Measurements from ENCODE around the gene DPYSL5. TPM values are rescaled to one million over a fixed set of nuclear protein-coding genes. Genes with fewer than 3 reads are reported as not detected.

DPYSL5 gene
- total and polyA plus RNA-seq, 2 experiments from 2014 or later: 0.21 to 0.63 TPM

DNA sequence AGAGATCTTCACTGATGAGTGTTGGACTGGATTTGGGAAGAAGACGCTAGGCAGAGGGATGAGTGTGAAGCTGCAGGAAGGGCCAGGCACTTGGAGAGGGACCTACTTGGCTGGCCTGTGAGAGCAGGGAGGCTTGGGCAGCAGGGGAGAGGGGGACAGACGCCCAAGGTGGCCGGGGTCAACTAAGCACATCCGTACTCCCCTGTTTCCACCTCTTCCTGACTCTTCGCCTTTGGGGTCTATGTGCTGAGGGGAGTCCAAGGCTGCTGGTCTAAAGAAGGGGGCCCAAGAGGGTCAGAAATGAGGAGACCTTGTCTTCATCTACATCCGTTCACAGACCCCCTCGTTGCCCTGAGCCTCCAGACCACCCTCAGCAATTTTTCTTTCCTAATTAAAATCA lies 16.7 kb downstream of the DPYSL5 start:
- Histone ChIP-seq H4K20me1 (ENCODE audit: insufficient read depth, poor library complexity, severe bottlenecking) (no peaks in the 10 kb centered on the region), H3K9me3 (ENCODE audit: low read depth) (no peaks in the 10 kb centered on the region), H3K4me1 (ENCODE audit: insufficient read depth) (no peaks in the 10 kb centered on the region), H3K4me3 (no peak overlapping the region), H3K4me2 (no peak overlapping the region), H2AFZ (no peak overlapping the region), H3K27me3 (peaks cover 17% of the 10 kb centered on the region), H3K27ac (no peak overlapping the region), H3K9me2 (replicated peaks; ENCODE audit: insufficient read depth) (no peaks in the 10 kb centered on the region), H3K79me2 (no peaks in the 10 kb centered on the region), H3K36me3 (replicated peaks; ENCODE audit: insufficient read depth, low read depth) (no peaks in the 10 kb centered on the region)
- TF ChIP-seq EZH2phosphoT487 (IDR thresholded peaks at IDR 0.05; ENCODE audit: low read depth, severe bottlenecking, unreplicated experiment): no peak
- TF ChIP-seq, protein P1, sequence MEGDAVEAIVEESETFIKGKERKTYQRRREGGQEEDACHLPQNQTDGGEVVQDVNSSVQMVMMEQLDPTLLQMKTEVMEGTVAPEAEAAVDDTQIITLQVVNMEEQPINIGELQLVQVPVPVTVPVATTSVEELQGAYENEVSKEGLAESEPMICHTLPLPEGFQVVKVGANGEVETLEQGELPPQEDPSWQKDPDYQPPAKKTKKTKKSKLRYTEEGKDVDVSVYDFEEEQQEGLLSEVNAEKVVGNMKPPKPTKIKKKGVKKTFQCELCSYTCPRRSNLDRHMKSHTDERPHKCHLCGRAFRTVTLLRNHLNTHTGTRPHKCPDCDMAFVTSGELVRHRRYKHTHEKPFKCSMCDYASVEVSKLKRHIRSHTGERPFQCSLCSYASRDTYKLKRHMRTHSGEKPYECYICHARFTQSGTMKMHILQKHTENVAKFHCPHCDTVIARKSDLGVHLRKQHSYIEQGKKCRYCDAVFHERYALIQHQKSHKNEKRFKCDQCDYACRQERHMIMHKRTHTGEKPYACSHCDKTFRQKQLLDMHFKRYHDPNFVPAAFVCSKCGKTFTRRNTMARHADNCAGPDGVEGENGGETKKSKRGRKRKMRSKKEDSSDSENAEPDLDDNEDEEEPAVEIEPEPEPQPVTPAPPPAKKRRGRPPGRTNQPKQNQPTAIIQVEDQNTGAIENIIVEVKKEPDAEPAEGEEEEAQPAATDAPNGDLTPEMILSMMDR (IDR thresholded peaks at IDR 0.05; ENCODE audit: poor library complexity): no peak
- TF ChIP-seq EZH2 (IDR thresholded peaks at IDR 0.05; ENCODE audit: borderline replicate concordance): no peak
- no peak for DNase-seq (ENCODE audit: low spot score)
- 93% methylated on average over 7 of the region's 7 CpGs for WGBS (ENCODE audit: low lambda C conversion rate, missing lambda C conversion rate)

DNA sequence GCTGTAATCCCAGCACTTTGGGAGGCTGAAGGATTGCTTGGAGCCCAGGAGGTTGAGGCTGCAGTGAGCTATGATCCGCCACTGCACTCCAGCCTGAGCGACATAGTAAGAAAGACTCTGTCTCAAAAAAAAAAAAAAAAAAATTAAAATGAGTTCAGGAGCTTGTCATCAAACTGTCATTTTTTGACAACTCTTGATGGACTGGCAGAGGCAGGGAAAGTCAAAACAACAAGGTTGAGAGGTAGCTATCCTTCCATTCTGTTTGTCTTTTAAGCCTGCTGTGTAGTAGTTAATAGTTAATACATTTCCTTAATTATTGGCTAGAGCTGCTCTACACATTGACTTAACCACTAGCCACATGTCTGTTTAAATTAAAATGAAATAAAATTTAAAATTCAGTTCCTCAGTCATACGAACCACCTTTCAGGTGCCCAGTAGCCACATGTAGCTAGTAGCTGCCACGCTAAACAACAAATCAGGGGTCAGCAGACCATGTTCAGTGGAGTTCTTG lies 22.7 kb downstream of the DPYSL5 start:
- no peaks in the 10 kb centered on the region for H3K9me2 ChIP-seq (replicated peaks; ENCODE audit: insufficient read depth)
- 92% methylated on average over 4 of the region's 4 CpGs for WGBS (ENCODE audit: low lambda C conversion rate, missing lambda C conversion rate)
- peaks cover 4% of the 10 kb centered on the region for H3K27me3 ChIP-seq
- H3K36me3 ChIP-seq (replicated peaks; ENCODE audit: insufficient read depth, low read depth): no peaks in the 10 kb centered on the region
- H3K79me2 ChIP-seq: no peaks in the 10 kb centered on the region
- H3K4me2 ChIP-seq: no peak overlapping the region
- no peaks in the 10 kb centered on the region for H4K20me1 ChIP-seq (ENCODE audit: insufficient read depth, poor library complexity, severe bottlenecking)
- no peak overlapping the region for H3K4me3 ChIP-seq
- TF ChIP-seq EZH2phosphoT487 (IDR thresholded peaks at IDR 0.05; ENCODE audit: low read depth, severe bottlenecking, unreplicated experiment) (no peak), EZH2 (IDR thresholded peaks at IDR 0.05; ENCODE audit: borderline replicate concordance) (no peak)
- TF ChIP-seq, protein P1 (IDR thresholded peaks at IDR 0.05; ENCODE audit: poor library complexity): no peak
- H3K27ac ChIP-seq: no peak overlapping the region
- H3K9me3 ChIP-seq (ENCODE audit: low read depth): no peaks in the 10 kb centered on the region
- H3K4me1 ChIP-seq (ENCODE audit: insufficient read depth): no peaks in the 10 kb centered on the region
- H2AFZ ChIP-seq: no peak overlapping the region
- DNase-seq (ENCODE audit: low spot score): no peak

DNA sequence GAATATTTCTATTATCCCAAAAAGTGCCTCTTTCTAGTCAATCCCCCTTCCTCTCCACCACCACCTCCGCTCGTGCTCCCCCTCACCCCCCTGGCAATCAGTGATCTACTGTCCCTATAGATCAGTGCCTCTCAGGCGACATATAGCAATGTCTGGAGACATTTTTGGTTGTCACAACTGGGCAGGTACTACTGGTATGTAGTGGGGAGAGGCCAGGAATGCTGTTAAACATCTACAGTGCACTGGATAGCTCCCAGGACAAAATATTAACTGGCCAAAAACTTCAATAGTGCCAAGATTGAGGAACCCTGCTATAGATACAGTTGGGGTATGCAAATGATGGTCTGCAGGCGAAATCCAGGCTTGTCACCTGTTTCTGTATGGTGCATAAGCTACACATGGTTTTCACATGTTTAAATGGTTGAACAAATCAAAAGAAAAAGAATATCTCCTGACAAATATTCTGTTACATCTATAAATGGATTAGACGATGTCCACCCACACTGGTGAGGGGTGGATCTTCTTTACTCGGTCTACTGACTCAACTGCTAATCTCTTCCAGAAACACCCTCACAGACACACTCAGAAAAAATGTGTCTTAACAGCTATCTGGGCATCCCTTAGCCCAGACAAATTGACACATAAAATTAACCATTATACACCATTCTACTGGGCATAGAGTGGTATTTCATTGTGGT lies 25.5 kb downstream of the DPYSL5 start:
- 74% methylated on average over 6 of the region's 6 CpGs for WGBS (ENCODE audit: low lambda C conversion rate, missing lambda C conversion rate)

More for the DNA sequence above, 25.5 kb downstream of the DPYSL5 start:
- H4K20me1 ChIP-seq (ENCODE audit: insufficient read depth, poor library complexity, severe bottlenecking): no peaks in the 10 kb centered on the region
- no peak overlapping the region for H3K4me2 ChIP-seq
- H3K9me2 ChIP-seq (replicated peaks; ENCODE audit: insufficient read depth): no peaks in the 10 kb centered on the region
- TF ChIP-seq, protein P1 (IDR thresholded peaks at IDR 0.05; ENCODE audit: poor library complexity): no peak
- TF ChIP-seq EZH2phosphoT487 (IDR thresholded peaks at IDR 0.05; ENCODE audit: low read depth, severe bottlenecking, unreplicated experiment) (no peak), EZH2 (IDR thresholded peaks at IDR 0.05; ENCODE audit: borderline replicate concordance) (no peak)
- H3K4me3 ChIP-seq: no peak overlapping the region
- H3K4me1 ChIP-seq (ENCODE audit: insufficient read depth): no peaks in the 10 kb centered on the region
- no peak overlapping the region for H2AFZ ChIP-seq
- H3K79me2 ChIP-seq: no peaks in the 10 kb centered on the region
- H3K27me3 ChIP-seq: no peaks in the 10 kb centered on the region
- no peaks in the 10 kb centered on the region for H3K9me3 ChIP-seq (ENCODE audit: low read depth)
- no peak overlapping the region for H3K27ac ChIP-seq
- DNase-seq (ENCODE audit: low spot score): no peak
- no peaks in the 10 kb centered on the region for H3K36me3 ChIP-seq (replicated peaks; ENCODE audit: insufficient read depth, low read depth)
